ENCODE results near the gene MNT.

Gene MNT

DNA sequence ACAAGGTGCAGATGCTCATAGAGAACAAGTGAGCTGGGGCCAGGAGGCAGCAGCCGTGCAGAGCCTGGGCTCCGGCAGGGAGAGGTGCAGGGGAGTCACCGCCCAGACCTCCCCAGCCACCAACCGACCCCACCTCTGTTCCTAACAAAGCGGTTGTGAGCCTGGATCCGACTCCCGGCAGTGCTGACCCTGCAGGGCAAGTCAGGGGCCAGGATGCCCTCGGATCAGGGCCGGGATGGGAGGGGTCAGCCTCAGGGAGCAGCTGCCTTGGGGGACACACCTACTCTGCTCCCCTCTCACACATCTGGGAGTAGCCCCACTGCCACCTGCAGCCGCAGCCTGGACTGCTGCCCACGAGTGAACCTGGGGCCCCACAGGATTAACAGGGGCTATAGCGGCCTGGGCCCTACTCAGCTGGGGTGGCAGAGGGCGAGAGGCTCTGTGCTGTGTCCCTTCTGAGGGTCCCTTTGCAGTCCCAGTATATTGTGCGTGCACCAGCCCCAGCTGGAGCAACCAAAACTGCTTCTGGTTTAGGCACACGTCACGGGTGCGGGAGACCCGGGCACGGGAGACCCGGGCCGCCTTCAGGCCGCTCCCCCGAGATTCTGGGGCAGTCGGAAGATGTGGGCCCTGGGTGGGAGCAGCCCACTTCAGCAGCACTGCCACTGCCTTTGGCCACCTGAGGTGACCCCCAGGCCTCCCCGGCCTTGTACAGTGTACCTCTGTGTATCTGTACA lies 21.2 kb downstream of the MNT start:
- H3K36me3 ChIP-seq (replicated peaks in 1 of 2; ENCODE audit: control insufficient read depth in 2 of 2, insufficient read depth in 2 of 2, low read length in 2 of 2): peaks cover 37 to 73% of the 10 kb centered on the region in 2 donors
- no peak overlapping the region for H3K18ac ChIP-seq (ENCODE audit: low read length)
- peaks cover 0 to 1% of the 10 kb centered on the region in 2 donors for H3K9me3 ChIP-seq (replicated peaks in 1 of 2; ENCODE audit: control insufficient read depth in 2 of 2, insufficient read depth in 1 of 2, low read depth in 1 of 2, low read length in 2 of 2)
- no peak overlapping the region for H3K27ac ChIP-seq (replicated peaks; ENCODE audit: low read length)
- no peak overlapping the region for H2BK12ac ChIP-seq (ENCODE audit: low read length)
- no peak overlapping the region for H3K14ac ChIP-seq (ENCODE audit: low read length)
- H2BK15ac ChIP-seq (ENCODE audit: low read length): no peak overlapping the region
- no peak for DNase-seq (ENCODE audit: low spot score)
- peaks cover 4% of the 10 kb centered on the region for H3K79me1 ChIP-seq (ENCODE audit: low read depth, low read length)
- no peaks in the 10 kb centered on the region for H3K27me3 ChIP-seq (ENCODE audit: control insufficient read depth in 3 of 3, insufficient read depth in 3 of 3, low read depth in 1 of 3, low read length in 3 of 3)
- H3K9ac ChIP-seq (ENCODE audit: low read depth, low read length, poor library complexity): peak overlapping the region; percentile 75
- H3K4me2 ChIP-seq (ENCODE audit: insufficient read depth, low read length, poor library complexity, severe bottlenecking): no peak overlapping the region
- H2AFZ ChIP-seq (ENCODE audit: low read length): no peak overlapping the region
- no CpG with 5 or more reads among the region's 25 CpGs for WGBS, 2 donors (ENCODE audit: extremely low coverage in 2 of 2, insufficient read length in 2 of 2, insufficient replicate concordance in 1 of 2)
- H3K4me1 ChIP-seq (ENCODE audit: control insufficient read depth in 2 of 2, insufficient read depth in 1 of 2, low read depth in 1 of 2, low read length in 2 of 2): peaks cover 10 to 15% of the 10 kb centered on the region in 2 donors
- no peak overlapping the region for H3K4ac ChIP-seq (ENCODE audit: low read length)
- no peak overlapping the region for H3K23ac ChIP-seq (ENCODE audit: low read depth, low read length, poor library complexity)
- H3K4me3 ChIP-seq (ENCODE audit: low read length in 2 of 2): no peak overlapping the region
- no peak overlapping the region for H2AK5ac ChIP-seq (ENCODE audit: low read depth, low read length)
- H2BK5ac ChIP-seq (ENCODE audit: low read length): no peak overlapping the region
- H4K91ac ChIP-seq (ENCODE audit: low read depth, low read length, poor library complexity): no peak overlapping the region
- no peak overlapping the region for H4K8ac ChIP-seq (ENCODE audit: low read depth, low read length)
- no peak overlapping the region for H2BK120ac ChIP-seq (ENCODE audit: low read depth, low read length)

GRCh38 chr17:2378905-2379304 lies 22.0 kb downstream of the MNT start:
- no peaks in the 10 kb centered on the region for H3K27me3 ChIP-seq (ENCODE audit: control insufficient read depth in 3 of 3, insufficient read depth in 3 of 3, low read depth in 1 of 3, low read length in 3 of 3)
- H3K27ac ChIP-seq (replicated peaks; ENCODE audit: low read length): no peak overlapping the region
- no peak overlapping the region for H2AK5ac ChIP-seq (ENCODE audit: low read depth, low read length)
- peak overlapping the region; percentile 25 for H4K91ac ChIP-seq (ENCODE audit: low read depth, low read length, poor library complexity)
- H3K4me2 ChIP-seq (ENCODE audit: insufficient read depth, low read length, poor library complexity, severe bottlenecking): no peak overlapping the region
- peaks cover 0 to 1% of the 10 kb centered on the region in 2 donors for H3K9me3 ChIP-seq (replicated peaks in 1 of 2; ENCODE audit: control insufficient read depth in 2 of 2, insufficient read depth in 1 of 2, low read depth in 1 of 2, low read length in 2 of 2)
- no peaks in the 10 kb centered on the region for H3K79me1 ChIP-seq (ENCODE audit: low read depth, low read length)
- H3K23ac ChIP-seq (ENCODE audit: low read depth, low read length, poor library complexity): no peak overlapping the region
- H3K9ac ChIP-seq (ENCODE audit: low read depth, low read length, poor library complexity): no peak overlapping the region
- H2BK120ac ChIP-seq (ENCODE audit: low read depth, low read length): no peak overlapping the region
- no peak overlapping the region for H2BK15ac ChIP-seq (ENCODE audit: low read length)
- no peak for DNase-seq (ENCODE audit: low spot score)
- H3K18ac ChIP-seq (ENCODE audit: low read length): peak overlapping the region; percentile 51
- no peak overlapping the region for H2BK5ac ChIP-seq (ENCODE audit: low read length)
- no peak overlapping the region for H3K4ac ChIP-seq (ENCODE audit: low read length)
- peaks cover 37 to 81% of the 10 kb centered on the region in 2 donors for H3K36me3 ChIP-seq (replicated peaks in 1 of 2; ENCODE audit: control insufficient read depth in 2 of 2, insufficient read depth in 2 of 2, low read length in 2 of 2)
- H3K4me1 ChIP-seq (ENCODE audit: control insufficient read depth in 2 of 2, insufficient read depth in 1 of 2, low read depth in 1 of 2, low read length in 2 of 2): peaks cover 5 to 9% of the 10 kb centered on the region in 2 donors
- H3K4me3 ChIP-seq (ENCODE audit: low read length in 2 of 2): no peak overlapping the region
- H4K8ac ChIP-seq (ENCODE audit: low read depth, low read length): no peak overlapping the region
- WGBS, 2 donors (ENCODE audit: extremely low coverage in 2 of 2, insufficient read length in 2 of 2, insufficient replicate concordance in 1 of 2): no CpG with 5 or more reads among the region's 11 CpGs
- H2AFZ ChIP-seq (ENCODE audit: low read length): no peak overlapping the region
- H3K14ac ChIP-seq (ENCODE audit: low read length): no peak overlapping the region
- H2BK12ac ChIP-seq (ENCODE audit: low read length): no peak overlapping the region

GRCh38 chr17:2377659-2378058 lies 23.2 kb downstream of the MNT start:
- Histone ChIP-seq H2BK12ac (ENCODE audit: low read length) (no peak overlapping the region), H3K4me1 (ENCODE audit: control insufficient read depth in 2 of 2, insufficient read depth in 1 of 2, low read depth in 1 of 2, low read length in 2 of 2) (peaks cover 0 to 5% of the 10 kb centered on the region in 2 donors), H3K79me1 (ENCODE audit: low read depth, low read length) (no peaks in the 10 kb centered on the region), H3K36me3 (replicated peaks in 1 of 2; ENCODE audit: control insufficient read depth in 2 of 2, insufficient read depth in 2 of 2, low read length in 2 of 2) (peaks cover 43 to 88% of the 10 kb centered on the region in 2 donors), H3K14ac (ENCODE audit: low read length) (no peak overlapping the region), H3K18ac (ENCODE audit: low read length) (no peak overlapping the region), H2BK5ac (ENCODE audit: low read length) (peak overlapping the region; percentile 10), H2BK15ac (ENCODE audit: low read length) (no peak overlapping the region), H3K4me3 (ENCODE audit: low read length in 2 of 2) (no peak overlapping the region), H4K8ac (ENCODE audit: low read depth, low read length) (no peak overlapping the region), H3K9ac (ENCODE audit: low read depth, low read length, poor library complexity) (no peak overlapping the region), H3K27me3 (ENCODE audit: control insufficient read depth in 3 of 3, insufficient read depth in 3 of 3, low read depth in 1 of 3, low read length in 3 of 3) (no peaks in the 10 kb centered on the region), H2AK5ac (ENCODE audit: low read depth, low read length) (no peak overlapping the region), H3K23ac (ENCODE audit: low read depth, low read length, poor library complexity) (no peak overlapping the region), H3K4ac (ENCODE audit: low read length) (no peak overlapping the region), H3K9me3 (replicated peaks in 1 of 2; ENCODE audit: control insufficient read depth in 2 of 2, insufficient read depth in 1 of 2, low read depth in 1 of 2, low read length in 2 of 2) (peaks cover 0 to 1% of the 10 kb centered on the region in 2 donors), H2BK120ac (ENCODE audit: low read depth, low read length) (no peak overlapping the region), H2AFZ (ENCODE audit: low read length) (no peak overlapping the region), H3K27ac (replicated peaks; ENCODE audit: low read length) (no peak overlapping the region), H3K4me2 (ENCODE audit: insufficient read depth, low read length, poor library complexity, severe bottlenecking) (no peak overlapping the region), H4K91ac (ENCODE audit: low read depth, low read length, poor library complexity) (no peak overlapping the region)
- WGBS, 2 donors (ENCODE audit: extremely low coverage in 2 of 2, insufficient read length in 2 of 2, insufficient replicate concordance in 1 of 2): no CpG with 5 or more reads among the region's 10 CpGs
- DNase-seq (ENCODE audit: low spot score): no peak

DNA sequence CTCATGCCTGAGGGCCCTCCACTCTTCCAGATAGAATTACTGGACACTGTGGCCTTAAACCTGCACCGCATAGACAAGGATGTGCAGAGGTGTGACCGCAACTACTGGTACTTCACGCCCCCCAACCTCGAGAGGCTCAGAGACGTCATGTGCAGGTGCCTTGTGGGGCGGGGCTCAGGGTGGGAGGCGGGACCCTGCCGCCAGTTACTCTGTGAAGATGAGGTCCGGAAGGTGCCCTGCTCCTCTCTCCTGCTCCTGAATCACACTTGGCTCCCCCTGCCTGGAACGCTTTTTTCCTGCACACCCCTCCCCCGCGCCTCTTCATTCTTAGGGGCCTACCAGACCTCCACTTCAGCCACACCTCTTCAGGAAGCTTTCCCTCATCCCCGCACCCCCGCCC lies 24.8 kb downstream of the MNT start:
- WGBS, 2 donors (ENCODE audit: extremely low coverage in 2 of 2, insufficient read length in 2 of 2, insufficient replicate concordance in 1 of 2): no CpG with 5 or more reads among the region's 14 CpGs
- Histone ChIP-seq H3K9ac (ENCODE audit: low read depth, low read length, poor library complexity) (no peak overlapping the region), H3K4me3 (ENCODE audit: low read length in 2 of 2) (no peak overlapping the region), H3K4me1 (ENCODE audit: control insufficient read depth in 2 of 2, insufficient read depth in 1 of 2, low read depth in 1 of 2, low read length in 2 of 2) (peaks cover 0 to under 1% of the 10 kb centered on the region in 2 donors), H3K79me1 (ENCODE audit: low read depth, low read length) (no peaks in the 10 kb centered on the region), H2BK12ac (ENCODE audit: low read length) (no peak overlapping the region), H3K14ac (ENCODE audit: low read length) (no peak overlapping the region), H3K4ac (ENCODE audit: low read length) (no peak overlapping the region), H3K27me3 (ENCODE audit: control insufficient read depth in 3 of 3, insufficient read depth in 3 of 3, low read depth in 1 of 3, low read length in 3 of 3) (no peaks in the 10 kb centered on the region), H3K9me3 (replicated peaks in 1 of 2; ENCODE audit: control insufficient read depth in 2 of 2, insufficient read depth in 1 of 2, low read depth in 1 of 2, low read length in 2 of 2) (peaks cover 0 to 1% of the 10 kb centered on the region in 2 donors), H4K8ac (ENCODE audit: low read depth, low read length) (no peak overlapping the region), H3K27ac (replicated peaks; ENCODE audit: low read length) (no peak overlapping the region), H2BK120ac (ENCODE audit: low read depth, low read length) (no peak overlapping the region), H3K36me3 (replicated peaks in 1 of 2; ENCODE audit: control insufficient read depth in 2 of 2, insufficient read depth in 2 of 2, low read length in 2 of 2) (peaks cover 45 to 91% of the 10 kb centered on the region in 2 donors), H2AK5ac (ENCODE audit: low read depth, low read length) (peak overlapping the region; percentile 37), H2BK5ac (ENCODE audit: low read length) (no peak overlapping the region), H3K23ac (ENCODE audit: low read depth, low read length, poor library complexity) (no peak overlapping the region), H2AFZ (ENCODE audit: low read length) (no peak overlapping the region), H4K91ac (ENCODE audit: low read depth, low read length, poor library complexity) (no peak overlapping the region), H3K4me2 (ENCODE audit: insufficient read depth, low read length, poor library complexity, severe bottlenecking) (no peak overlapping the region), H2BK15ac (ENCODE audit: low read length) (no peak overlapping the region), H3K18ac (ENCODE audit: low read length) (no peak overlapping the region)
- no peak for DNase-seq (ENCODE audit: low spot score)

Data from neuronal stem cell (in vitro differentiated cells).